OCI-LY1 (cell line): ENCODE results near the gene CRHBP.

ENCODE experiments used
- H2AFZ ChIP-seq: fragments of 200-600 bp; sonication (generic), shearing (Covaris generic); 2 replicates; pipeline ENCODE4 v1.6.0; 2014; ENCODE audit warnings: antibody characterized with exemption, mild to moderate bottlenecking, low read length
- H3F3A ChIP-seq: fragments of 200-600 bp; sonication (generic), shearing (Covaris generic); 2 replicates; pipeline ENCODE4 v1.6.0; 2014; ENCODE audit warnings: mild to moderate bottlenecking, antibody characterized with exemption, low read length, moderate library complexity; ENCODE audit not compliant: insufficient read depth
- H3K27ac ChIP-seq: fragments of 200-600 bp; sonication (generic); 2 replicates; pipeline ENCODE4 v1.5.1; 2014; ENCODE audit warnings: low read length, mixed run types, mild to moderate bottlenecking, low read depth; ENCODE audit not compliant: poor library complexity, severe bottlenecking
- H3K27me3 ChIP-seq: fragments of 200-600 bp; sonication (generic); 2 replicates; pipeline ENCODE4 v1.6.0; 2014; ENCODE audit warnings: antibody characterized with exemption, mild to moderate bottlenecking, low read length, moderate library complexity; ENCODE audit not compliant: insufficient read depth
- H3K36me3 ChIP-seq: fragments of 200-600 bp; sonication (generic); 2 replicates; pipeline ENCODE4 v1.6.1; 2014; ENCODE audit warnings: mild to moderate bottlenecking, antibody characterized with exemption, low read length, moderate library complexity, mixed read lengths; ENCODE audit not compliant: insufficient read depth
- H3K4me1 ChIP-seq: fragments of 200-600 bp; sonication (generic); 2 replicates; pipeline ENCODE4 v1.5.1; 2014; ENCODE audit warnings: mild to moderate bottlenecking, low read length, moderate library complexity; ENCODE audit not compliant: insufficient read depth, severe bottlenecking
- H3K4me2 ChIP-seq: fragments of 200-600 bp; sonication (generic), shearing (Covaris generic); 2 replicates; pipeline ENCODE4 v1.6.1; 2014; ENCODE audit warnings: low read length
- H3K4me3 ChIP-seq: fragments of 200-600 bp; sonication (generic); 2 replicates; pipeline ENCODE4 v1.5.1; 2014; ENCODE audit warnings: low read length, low read depth, mild to moderate bottlenecking, mixed read lengths; ENCODE audit not compliant: poor library complexity, severe bottlenecking
- H3K79me2 ChIP-seq: fragments of 200-600 bp; shearing (Covaris generic); 2 replicates; pipeline ENCODE4 v1.6.1; 2016; ENCODE audit warnings: mixed run types, low read length, mixed read lengths; ENCODE audit not compliant: insufficient read depth
- H3K9ac ChIP-seq: fragments of 200-600 bp; sonication (generic), shearing (Covaris generic); 2 replicates; pipeline ENCODE4 v1.6.1; 2014; ENCODE audit warnings: mild to moderate bottlenecking, low read length, mixed read lengths
- H3K9me2 ChIP-seq: fragments of 200-600 bp; sonication (generic), shearing (Covaris generic); 2 replicates; pipeline ENCODE4 v1.6.1; 2014; ENCODE audit warnings: low read depth, mild to moderate bottlenecking, low read length, mixed read lengths
- H3K9me3 ChIP-seq: fragments of 200-600 bp; shearing (Covaris generic); 2 replicates; pipeline ENCODE4 v1.6.1; 2014; ENCODE audit warnings: low read length, mixed read lengths
- H4K20me1 ChIP-seq: fragments of 200-600 bp; sonication (generic), shearing (Covaris generic); 2 replicates; pipeline ENCODE4 v1.6.0; 2016; ENCODE audit warnings: mild to moderate bottlenecking, low read length; ENCODE audit not compliant: insufficient read depth
- EZH2 ChIP-seq: fragments of 200-600 bp; sonication (generic), shearing (Covaris generic); IDR thresholded peaks from 2 replicates; pipeline ENCODE4 v1.8.0; 2017; ENCODE audit warnings: borderline replicate concordance, mixed run types, mild to moderate bottlenecking, antibody characterized with exemption, low read length, moderate library complexity, mixed read lengths
- TF ChIP-seq, protein P1 (sequence below): fragments of 200-600 bp; sonication (generic), shearing (Covaris generic); IDR thresholded peaks from 2 replicates; pipeline ENCODE4 v1.5.1; 2017; ENCODE audit warnings: mild to moderate bottlenecking, antibody characterized with exemption, low read length, moderate library complexity, mixed read lengths

Gene CRHBP

DNA sequence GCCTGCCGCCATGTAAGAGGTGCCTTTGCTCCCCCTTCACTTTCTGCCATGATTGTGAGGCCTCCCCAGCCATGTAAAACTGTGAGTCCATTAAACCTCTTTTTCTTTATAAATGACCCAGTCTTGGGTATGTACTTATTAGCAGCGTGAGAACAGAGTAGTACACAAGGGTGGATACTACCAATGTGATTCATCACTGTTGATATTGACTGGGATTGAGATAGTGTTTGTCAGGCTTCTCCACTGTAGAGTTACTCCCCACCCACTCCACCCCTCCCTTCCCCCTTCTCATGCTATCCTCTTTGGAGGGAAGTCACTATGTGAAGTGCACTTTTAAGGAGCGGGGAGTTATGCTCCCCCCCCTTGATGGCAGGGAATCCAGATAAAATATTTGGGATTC lies 11.4 kb upstream of the CRHBP start:
- Histone ChIP-seq H3K9me2 (no peaks in the 10 kb centered on the region), H4K20me1 (no peaks in the 10 kb centered on the region), H3K4me1 (peaks cover 5% of the 10 kb centered on the region), H3F3A (no peaks in the 10 kb centered on the region), H3K9ac (no peak overlapping the region), H3K9me3 (no peaks in the 10 kb centered on the region), H3K4me3 (no peak overlapping the region), H3K27ac (no peak overlapping the region), H3K27me3 (no peaks in the 10 kb centered on the region), H3K36me3 (no peaks in the 10 kb centered on the region), H3K4me2 (no peak overlapping the region), H3K79me2 (no peaks in the 10 kb centered on the region), H2AFZ (no peak overlapping the region)
- TF ChIP-seq, protein P1, sequence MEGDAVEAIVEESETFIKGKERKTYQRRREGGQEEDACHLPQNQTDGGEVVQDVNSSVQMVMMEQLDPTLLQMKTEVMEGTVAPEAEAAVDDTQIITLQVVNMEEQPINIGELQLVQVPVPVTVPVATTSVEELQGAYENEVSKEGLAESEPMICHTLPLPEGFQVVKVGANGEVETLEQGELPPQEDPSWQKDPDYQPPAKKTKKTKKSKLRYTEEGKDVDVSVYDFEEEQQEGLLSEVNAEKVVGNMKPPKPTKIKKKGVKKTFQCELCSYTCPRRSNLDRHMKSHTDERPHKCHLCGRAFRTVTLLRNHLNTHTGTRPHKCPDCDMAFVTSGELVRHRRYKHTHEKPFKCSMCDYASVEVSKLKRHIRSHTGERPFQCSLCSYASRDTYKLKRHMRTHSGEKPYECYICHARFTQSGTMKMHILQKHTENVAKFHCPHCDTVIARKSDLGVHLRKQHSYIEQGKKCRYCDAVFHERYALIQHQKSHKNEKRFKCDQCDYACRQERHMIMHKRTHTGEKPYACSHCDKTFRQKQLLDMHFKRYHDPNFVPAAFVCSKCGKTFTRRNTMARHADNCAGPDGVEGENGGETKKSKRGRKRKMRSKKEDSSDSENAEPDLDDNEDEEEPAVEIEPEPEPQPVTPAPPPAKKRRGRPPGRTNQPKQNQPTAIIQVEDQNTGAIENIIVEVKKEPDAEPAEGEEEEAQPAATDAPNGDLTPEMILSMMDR = no peak
- no peak for TF ChIP-seq EZH2

GRCh38 chr5:76942581-76942980 lies 10.3 kb upstream of the CRHBP start:
- no peaks in the 10 kb centered on the region for H3F3A ChIP-seq
- H3K27ac ChIP-seq = peak overlapping the region; percentile 29
- H4K20me1 ChIP-seq = no peaks in the 10 kb centered on the region
- H2AFZ ChIP-seq = no peak overlapping the region
- H3K9me2 ChIP-seq = no peaks in the 10 kb centered on the region
- no peaks in the 10 kb centered on the region for H3K79me2 ChIP-seq
- H3K4me3 ChIP-seq = no peak overlapping the region
- H3K9ac ChIP-seq = no peak overlapping the region
- peaks cover 5% of the 10 kb centered on the region for H3K4me1 ChIP-seq
- H3K4me2 ChIP-seq = no peak overlapping the region
- TF ChIP-seq, protein P1 = no peak
- H3K9me3 ChIP-seq = no peaks in the 10 kb centered on the region
- no peaks in the 10 kb centered on the region for H3K27me3 ChIP-seq
- peaks cover 9% of the 10 kb centered on the region for H3K36me3 ChIP-seq

- H4K20me1 ChIP-seq = no peaks in the 10 kb centered on the region
- no peak overlapping the region for H3K27ac ChIP-seq
- H3K9ac ChIP-seq = no peak overlapping the region
- H3K9me2 ChIP-seq = no peaks in the 10 kb centered on the region
- H3K79me2 ChIP-seq = no peaks in the 10 kb centered on the region
- H2AFZ ChIP-seq = no peak overlapping the region
- TF ChIP-seq, protein P1 = no peak
- TF ChIP-seq EZH2 = no peak
- no peaks in the 10 kb centered on the region for H3F3A ChIP-seq
- H3K36me3 ChIP-seq = peaks cover 10% of the 10 kb centered on the region
- H3K4me2 ChIP-seq = no peak overlapping the region
- no peaks in the 10 kb centered on the region for H3K9me3 ChIP-seq
- no peak overlapping the region for H3K4me3 ChIP-seq
- peaks cover 5% of the 10 kb centered on the region for H3K4me1 ChIP-seq
- no peaks in the 10 kb centered on the region for H3K27me3 ChIP-seq
Measured at GRCh38 chr5:76943006-76943405, 9.8 kb upstream of the CRHBP start.
